Activated CD4-positive, alpha-beta T cell treated with anti-CD3 and anti-CD28 coated beads, Interleukin-2, Interleukin-4, amounts not matched to agents 100 ng/mL and 50 ng/mL, durations not matched to agents 16 hours and 8 hours (primary cell): ENCODE measurements around the gene NLGN1.
"Not testable (repeated sequence)": the region's sequence is repeated elsewhere in the genome, so short reads cannot be mapped to it uniquely, and the experiment has no call there.

Source experiments
- DNase-seq: peaks from one replicate; pipeline ENCODE4 v3.0.0-alpha.2; 2020; ENCODE audit warnings: low spot score

The NLGN1 gene

GRCh38 chr3:173567997-173568396, 170.5 kb downstream of the NLGN1 start:
- DNase-seq = no peak

- DNase-seq = no peak
Measured at GRCh38 chr3:173568623-173569022, 171.1 kb downstream of the NLGN1 start.

GRCh38 chr3:173583496-173583895, 186.0 kb downstream of the NLGN1 start:
- DNase-seq = no peak

GRCh38 chr3:173584093-173584837, 186.7 kb downstream of the NLGN1 start:
- no peak for DNase-seq

- no peak for DNase-seq
Measured at GRCh38 chr3:173584838-173585831, 187.6 kb downstream of the NLGN1 start.

- DNase-seq = no peak
Measured at GRCh38 chr3:173586166-173586565, 188.6 kb downstream of the NLGN1 start.

GRCh38 chr3:173587055-173587454, 189.5 kb downstream of the NLGN1 start:
- no peak for DNase-seq

- DNase-seq = no peak
Measured at GRCh38 chr3:173588556-173588955, 191.0 kb downstream of the NLGN1 start.

GRCh38 chr3:173589116-173589515, 191.6 kb downstream of the NLGN1 start:
- DNase-seq = no peak

GRCh38 chr3:173591401-173591800, 193.9 kb downstream of the NLGN1 start:
- DNase-seq = no peak

- not testable (repeated sequence) for DNase-seq
Measured at GRCh38 chr3:173594881-173595280, 197.3 kb downstream of the NLGN1 start.

GRCh38 chr3:173599673-173600072, 202.1 kb downstream of the NLGN1 start:
- no peak for DNase-seq

- DNase-seq = no peak
Measured at GRCh38 chr3:173614522-173614921, 217.0 kb downstream of the NLGN1 start.

- no peak for DNase-seq
Measured at GRCh38 chr3:173615661-173616060, 218.1 kb downstream of the NLGN1 start.

- DNase-seq = no peak
Measured at GRCh38 chr3:173617490-173617889, 219.9 kb downstream of the NLGN1 start.

- no peak for DNase-seq
Measured at GRCh38 chr3:173618148-173618547, 220.6 kb downstream of the NLGN1 start.

GRCh38 chr3:173618703-173619102, 221.2 kb downstream of the NLGN1 start:
- DNase-seq = no peak

GRCh38 chr3:173622166-173622565, 224.6 kb downstream of the NLGN1 start:
- no peak for DNase-seq

GRCh38 chr3:173624086-173624485, 226.5 kb downstream of the NLGN1 start:
- no peak for DNase-seq

- DNase-seq = no peak
Measured at GRCh38 chr3:173630849-173631248, 233.3 kb downstream of the NLGN1 start.

GRCh38 chr3:173632945-173633344, 235.4 kb downstream of the NLGN1 start:
- DNase-seq = no peak

- no peak for DNase-seq
Measured at GRCh38 chr3:173635826-173636225, 238.3 kb downstream of the NLGN1 start.

GRCh38 chr3:173639098-173639497, 241.6 kb downstream of the NLGN1 start:
- DNase-seq = no peak
